CD14-positive monocyte (primary cell): ENCODE measurements around the gene PDIA6. TPM values are rescaled to one million over a fixed set of nuclear protein-coding genes. Genes with fewer than 3 reads are reported as not detected.
"Not testable (repeated sequence)": the region's sequence is repeated elsewhere in the genome, so short reads cannot be mapped to it uniquely, and the experiment has no call there.

Source experiments
- DNase-seq, 3 donors: peaks; one replicate each; pipeline ENCODE4 v3.0.0-alpha.2; 2011 to 2022
- H2AFZ ChIP-seq: 2 replicates; pipeline ENCODE4 v1.6.0; 2012; ENCODE audit warnings: mild to moderate bottlenecking, low read depth, low read length, inconsistent platforms; ENCODE audit not compliant: insufficient read depth, poor library complexity, severe bottlenecking
- H3K27ac ChIP-seq, 2 donors: 1 replicate in 1 of 2; 2 replicates in 1 of 2; pipeline ENCODE4 v1.5.1; 2012 to 2013; ENCODE audit warnings: low read length in 2 of 2, control low read depth in 1 of 2, inconsistent platforms in 1 of 2, low read depth in 1 of 2, mild to moderate bottlenecking in 1 of 2
- H3K27me3 ChIP-seq, 2 donors: one replicate each; pipeline versions ENCODE4 v1.6.0 to v1.6.1; 2011 to 2013; ENCODE audit warnings: low read length in 2 of 2; ENCODE audit not compliant: control insufficient read depth in 2 of 2, insufficient read depth in 2 of 2
- H3K36me3 ChIP-seq, 2 donors: replicated peaks in 1 of 2; 1 replicate in 1 of 2; 2 replicates in 1 of 2; pipeline versions ENCODE4 v1.5.1 to v1.6.1; 2012 to 2013; ENCODE audit warnings: low read length in 2 of 2, control low read depth in 1 of 2, inconsistent platforms in 1 of 2, mild to moderate bottlenecking in 1 of 2; ENCODE audit not compliant: insufficient read depth in 2 of 2, control insufficient read depth in 1 of 2
- H3K4me1 ChIP-seq, 2 donors: 1 replicate in 1 of 2; 2 replicates in 1 of 2; pipeline versions ENCODE4 v1.5.1 to v1.6.1; 2012 to 2013; ENCODE audit warnings: low read length in 2 of 2, control low read depth in 1 of 2, inconsistent platforms in 1 of 2, mild to moderate bottlenecking in 1 of 2, moderate library complexity in 1 of 2; ENCODE audit not compliant: insufficient read depth in 2 of 2, control insufficient read depth in 1 of 2
- H3K4me2 ChIP-seq: replicated peaks from 2 replicates; pipeline ENCODE3; 2012; ENCODE audit warnings: low read length, moderate library complexity, mild to moderate bottlenecking; ENCODE audit not compliant: poor library complexity, severe bottlenecking; ENCODE audit errors: extremely low read depth
- H3K4me3 ChIP-seq, 3 experiments: fragments of 200-600 bp in 1 of 3; sonication (generic) in 1 of 3; replicated peaks in 1 of 3; 1 replicate in 2 of 3; 2 replicates in 1 of 3; pipeline ENCODE4 v1.5.1; 2011 to 2013; ENCODE audit warnings: low read length in 3 of 3, mild to moderate bottlenecking in 3 of 3, control low read depth in 2 of 3, low read depth in 2 of 3, inconsistent platforms in 1 of 3, moderate library complexity in 1 of 3
- H3K79me2 ChIP-seq: 2 replicates; pipeline ENCODE4 v1.6.0; 2012; ENCODE audit warnings: mild to moderate bottlenecking, control low read depth, inconsistent platforms, low read length, moderate library complexity; ENCODE audit not compliant: insufficient read depth
- H3K9ac ChIP-seq: 2 replicates; pipeline ENCODE4 v1.6.0; 2017; ENCODE audit warnings: low read length, mild to moderate bottlenecking; ENCODE audit not compliant: insufficient read depth, poor library complexity, severe bottlenecking
- H3K9me3 ChIP-seq, 2 donors: replicated peaks in 1 of 2; 1 replicate in 1 of 2; 2 replicates in 1 of 2; pipeline versions ENCODE4 v1.5.1 to v1.6.1; 2012 to 2013; ENCODE audit warnings: low read length in 2 of 2, control low read depth in 1 of 2; ENCODE audit not compliant: control insufficient read depth in 1 of 2, insufficient read depth in 1 of 2
- H4K20me1 ChIP-seq: 2 replicates; pipeline ENCODE4 v1.6.0; 2012; ENCODE audit warnings: mild to moderate bottlenecking, low read length, control low read depth, moderate library complexity; ENCODE audit not compliant: insufficient read depth
- H3K27ac Mint-ChIP-seq, 7 donors: one replicate each; pipeline ENCODE4 v1.8.0; 2020; ENCODE audit warnings: mild to moderate bottlenecking in 7 of 7, mixed read lengths in 7 of 7, moderate library complexity in 6 of 7, inconsistent platforms in 2 of 7
- H3K27me3 Mint-ChIP-seq, 3 donors: one replicate each; pipeline ENCODE4 v1.8.0; 2021 to 2022; ENCODE audit warnings: low read depth in 3 of 3, mild to moderate bottlenecking in 3 of 3, mixed read lengths in 3 of 3, moderate library complexity in 3 of 3, inconsistent platforms in 1 of 3
- H3K36me3 Mint-ChIP-seq, 2 donors: one replicate each; pipeline ENCODE4 v1.8.0; 2020; ENCODE audit warnings: mixed read lengths in 2 of 2, inconsistent platforms in 1 of 2, mild to moderate bottlenecking in 1 of 2
- H3K4me1 Mint-ChIP-seq: one replicate; pipeline ENCODE4 v1.8.0; 2020; ENCODE audit warnings: mild to moderate bottlenecking, mixed read lengths
- H3K4me3 Mint-ChIP-seq, 2 donors: one replicate each; pipeline ENCODE4 v1.8.0; 2020; ENCODE audit warnings: mild to moderate bottlenecking in 2 of 2, mixed read lengths in 2 of 2, moderate library complexity in 1 of 2
- H3K9me3 Mint-ChIP-seq, 7 donors: one replicate each; pipeline ENCODE4 v1.8.0; 2020 to 2022; ENCODE audit warnings: mixed read lengths in 7 of 7, mild to moderate bottlenecking in 6 of 7, moderate library complexity in 6 of 7, inconsistent platforms in 2 of 7
- CTCF ChIP-seq: fragments of 200-600 bp; IDR thresholded peaks from one replicate; pipeline ENCODE4 v1.8.0; 2022; ENCODE audit warnings: antibody characterized with exemption, mild to moderate bottlenecking
- WGBS: methylation state at CpG from one replicate; pipeline ENCODE4 v1.1.5; 2013; ENCODE audit warnings: missing lambda C conversion rate; ENCODE audit not compliant: insufficient coverage; 5-methylcytosine and 5-hydroxymethylcytosine counted together
- intact Hi-C, 2 donors: fragments of 100-400 bp; cut with micrococcal nuclease; formaldehyde crosslinking; loops; one replicate each; pipeline versions ENCODE4 v1.15.0 to v1.15.1; 2023
- polyA plus RNA-seq, 3 donors: library from polyadenylated mRNA; depleted of rRNA in 1 of 3; unstranded in 2 of 3; stranded (reverse) in 1 of 3; fragments of 300-500 nt in 2 of 3; fragments of >200 nt in 1 of 3; fragmentation: Illumina TruSeq in 2 of 3; gene quantifications; 1 replicate in 2 of 3; 2 replicates in 1 of 3; pipeline ENCODE4 v1.2.3, GENCODE V29; 2012 to 2021

The PDIA6 gene
- polyA plus RNA-seq, 3 donors: 49.8 to 187 (median 166) TPM

- no peak overlapping the region for H3K4me3 Mint-ChIP-seq
- Histone ChIP-seq H3K4me3 (no peak overlapping the region), H3K4me1 (peaks cover 16 to 18% of the 10 kb centered on the region in 2 donors), H3K27ac (no peak overlapping the region), H4K20me1 (peaks cover 82% of the 10 kb centered on the region), H2AFZ (no peak overlapping the region), H3K4me2 (no peak overlapping the region), H3K79me2 (peaks cover 87% of the 10 kb centered on the region), H3K9ac (no peak overlapping the region), H3K9me3 (no peaks in the 10 kb centered on the region), H3K27me3 (no peaks in the 10 kb centered on the region), H3K36me3 (peaks cover 5 to 15% of the 10 kb centered on the region in 2 donors)
- DNase-seq: no peak
- peaks cover 0 to 1% (median 0%) of the 10 kb centered on the region in 3 donors for H3K27me3 Mint-ChIP-seq
- no CpG with 5 or more reads among the region's 3 CpGs for WGBS
- peaks cover 11 to 28% of the 10 kb centered on the region in 2 donors for H3K36me3 Mint-ChIP-seq
- peak overlapping the region in 1 of 7 donors; percentile 24 for H3K27ac Mint-ChIP-seq
- H3K4me1 Mint-ChIP-seq: peaks cover 33% of the 10 kb centered on the region
- no peaks in the 10 kb centered on the region for H3K9me3 Mint-ChIP-seq
- intact Hi-C loops: no loop called here
- TF ChIP-seq CTCF: no peak
Observed at GRCh38 chr2:10806543-10806942, 6.0 kb downstream of the PDIA6 start.

GRCh38 chr2:10805990-10806389, 6.6 kb downstream of the PDIA6 start:
- peaks cover 11 to 21% of the 10 kb centered on the region in 2 donors for H3K36me3 ChIP-seq
- peaks cover 82% of the 10 kb centered on the region for H4K20me1 ChIP-seq
- H2AFZ ChIP-seq, H3K4me3 ChIP-seq, DNase-seq, H3K27me3 Mint-ChIP-seq, intact Hi-C loops, H3K9ac ChIP-seq, H3K9me3 Mint-ChIP-seq, H3K4me2 ChIP-seq, H3K27me3 ChIP-seq, H3K27ac ChIP-seq, H3K4me3 Mint-ChIP-seq, H3K9me3 ChIP-seq, H3K27ac Mint-ChIP-seq: not testable (repeated sequence)
- H3K79me2 ChIP-seq: peaks cover 87% of the 10 kb centered on the region
- H3K4me1 ChIP-seq: peaks cover 10 to 12% of the 10 kb centered on the region in 2 donors
- Mint-ChIP-seq H3K4me1 (peaks cover 28% of the 10 kb centered on the region), H3K36me3 (peaks cover 15 to 34% of the 10 kb centered on the region in 2 donors)
- 100% methylated on average over 3 of the region's 6 CpGs for WGBS
